Ecto neural progenitor cell (in vitro differentiated cells): ENCODE data around the gene SPATA24.
"Not testable (repeated sequence)": the region's sequence is repeated elsewhere in the genome, so short reads cannot be mapped to it uniquely, and the experiment has no call there.

Experiments used
- DNase-seq: peaks from one replicate; pipeline ENCODE4 v3.0.0-alpha.2; 2018; ENCODE audit warnings: low spot score

Gene SPATA24

GRCh38 chr5:139416651-139417050 is 12.8 kb upstream of the SPATA24 start:
- DNase-seq: no peak

GRCh38 chr5:139415869-139416268 is 12.0 kb upstream of the SPATA24 start:
- no peak for DNase-seq

DNA sequence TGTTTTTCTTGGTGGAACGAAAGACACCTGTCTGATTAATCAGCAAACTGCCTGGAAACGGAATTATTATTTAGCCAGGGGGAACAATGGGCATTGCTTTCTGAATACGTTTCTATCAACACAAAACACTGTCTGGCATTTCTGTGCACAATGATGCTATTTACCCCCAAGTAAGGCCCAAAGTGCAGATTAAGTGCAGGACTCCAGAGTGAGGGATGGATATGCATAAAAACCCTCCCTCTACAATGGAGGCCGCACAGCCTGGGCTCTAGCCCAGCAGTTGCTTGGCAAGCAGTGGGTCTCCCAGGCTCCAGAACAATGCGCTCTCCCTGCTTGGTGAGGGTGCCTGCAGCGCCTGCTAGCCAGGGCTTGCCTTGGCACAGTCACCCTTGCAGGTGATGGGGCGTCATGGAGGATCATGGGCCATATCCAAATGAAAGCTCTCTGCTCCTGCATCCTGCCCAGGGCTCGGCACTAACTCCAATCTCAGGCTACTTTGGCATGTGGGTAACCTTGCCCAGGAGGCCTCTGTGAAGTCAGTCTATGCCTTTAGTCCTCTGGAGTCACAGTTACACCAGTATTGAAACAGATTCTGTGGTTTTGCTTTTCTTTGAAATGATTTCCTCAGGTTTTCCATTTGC is 11.5 kb upstream of the SPATA24 start:
- DNase-seq: no peak

GRCh38 chr5:139414581-139415130 is 10.8 kb upstream of the SPATA24 start:
- no peak for DNase-seq

DNA sequence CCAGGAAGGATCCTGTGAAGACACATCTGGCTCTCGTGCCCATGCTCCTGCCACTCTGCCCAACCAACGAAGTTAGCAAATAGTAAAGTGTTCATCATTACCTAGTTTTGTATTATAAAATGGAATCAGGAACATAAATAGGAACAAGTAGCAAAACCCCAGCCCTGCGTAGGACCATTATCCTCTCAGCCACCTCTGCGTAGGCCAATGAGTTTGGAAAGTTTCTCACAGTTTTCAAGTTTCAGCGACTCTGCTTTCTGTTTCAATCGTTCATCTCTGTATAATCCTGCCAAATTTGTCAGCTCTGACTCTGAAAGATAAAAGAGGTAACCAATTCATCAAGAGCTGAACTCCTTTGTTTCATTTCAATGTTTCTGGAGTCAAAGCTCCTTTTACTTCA is 10.1 kb upstream of the SPATA24 start:
- DNase-seq: no peak

DNA sequence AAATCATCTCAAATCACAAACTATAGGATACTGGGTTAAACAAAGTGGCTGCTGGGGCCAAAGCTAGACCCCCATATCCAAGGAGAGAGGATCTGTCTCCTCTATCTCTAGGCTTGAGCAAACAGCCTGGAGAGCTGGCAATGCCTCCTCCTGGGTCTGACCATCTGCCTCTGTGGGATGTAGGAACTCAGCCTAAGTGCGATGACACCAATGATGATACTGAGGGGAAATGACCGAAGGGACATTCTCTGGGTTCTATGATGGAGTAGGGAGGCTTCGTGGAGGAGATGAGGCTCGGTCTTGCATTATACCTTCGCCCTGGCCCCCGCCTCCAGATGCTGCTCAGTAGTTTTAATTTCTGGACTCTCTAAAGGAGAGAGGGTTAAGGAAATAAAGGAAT is 9.3 kb upstream of the SPATA24 start:
- no peak for DNase-seq

DNA sequence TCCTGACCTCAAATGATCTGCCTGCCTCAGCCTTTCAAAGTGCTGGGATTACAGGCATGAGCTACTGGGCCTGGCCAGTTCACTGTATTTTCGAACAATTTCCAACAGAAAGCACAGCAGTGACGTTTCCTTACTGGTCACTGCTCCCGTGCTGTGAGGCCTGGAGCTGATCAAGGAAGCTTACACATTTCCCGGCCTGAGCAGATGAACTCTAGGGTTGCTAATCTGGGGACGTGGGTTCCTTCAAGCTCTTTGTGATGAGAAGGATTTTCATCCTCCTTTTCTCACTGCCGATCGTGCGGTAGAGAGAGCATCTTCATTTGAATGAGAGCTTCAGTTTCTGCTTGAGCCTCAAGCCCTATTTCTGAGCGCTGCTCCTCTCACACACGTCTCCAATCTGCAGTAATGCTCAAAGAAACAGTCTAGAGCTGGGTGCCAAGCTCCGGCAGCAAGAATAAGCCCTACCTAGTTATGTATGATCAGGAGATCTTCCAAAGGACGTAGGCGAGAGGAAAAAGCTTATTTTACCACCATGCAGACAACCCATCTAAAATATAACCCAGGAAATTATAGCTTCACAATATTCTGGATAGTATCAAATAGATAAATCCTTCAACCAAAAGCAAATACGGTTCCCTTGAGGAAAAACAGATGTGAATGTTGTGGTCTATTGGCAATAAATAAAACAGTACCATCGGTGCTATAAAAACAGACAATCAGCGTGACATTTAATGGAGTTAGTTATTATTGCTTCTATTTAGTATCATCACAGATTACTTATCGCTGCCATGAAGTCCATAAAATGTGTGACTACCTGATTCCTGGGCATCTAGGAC is 7.3 kb upstream of the SPATA24 start:
- DNase-seq: no peak

DNA sequence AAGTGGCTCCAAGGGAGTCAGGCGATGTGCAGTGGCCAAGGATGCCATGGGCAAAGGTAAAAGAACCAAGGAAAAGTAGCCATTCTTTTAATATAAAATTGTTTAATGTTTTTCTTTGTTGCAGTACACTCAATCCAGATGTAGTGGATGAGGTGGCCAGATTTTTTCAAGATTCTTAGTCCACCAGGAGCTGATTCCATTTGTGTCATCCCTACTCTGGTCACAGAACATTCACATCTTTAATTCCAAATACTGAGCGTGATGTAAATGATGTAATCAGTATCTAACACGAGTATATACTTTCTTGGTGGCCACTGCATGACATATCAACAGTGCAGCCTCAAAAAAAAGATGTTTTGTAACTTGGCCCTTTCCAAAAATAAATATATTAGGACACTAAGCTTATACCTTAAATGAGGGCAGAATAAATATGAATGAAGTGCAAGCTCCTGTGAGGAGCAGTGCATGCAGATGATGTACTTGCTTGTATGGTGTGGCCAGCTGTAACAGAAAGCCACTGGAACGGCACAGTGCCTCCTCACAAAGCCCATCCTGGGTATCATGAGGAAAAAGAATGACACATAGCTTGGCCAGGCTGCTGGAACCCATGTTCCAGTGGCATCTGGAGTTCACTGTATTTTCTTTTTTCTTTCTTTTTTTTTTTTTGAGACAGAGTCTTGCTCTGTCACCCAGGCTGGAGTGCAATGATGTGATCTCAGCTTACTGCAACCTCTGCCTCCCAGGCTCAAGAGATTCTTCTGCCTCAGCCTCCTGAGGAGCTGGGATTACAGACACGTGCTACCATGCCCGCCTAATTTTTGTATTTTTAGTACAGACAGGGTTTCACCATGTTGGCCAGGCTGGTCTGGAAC is 6.5 kb upstream of the SPATA24 start:
- no peak for DNase-seq

GRCh38 chr5:139409116-139409515 is 5.2 kb upstream of the SPATA24 start:
- DNase-seq: not testable (repeated sequence)

- no peak for DNase-seq
These were observed 4.3 kb upstream of the SPATA24 start for GRCh38 chr5:139408191-139408590.

DNA sequence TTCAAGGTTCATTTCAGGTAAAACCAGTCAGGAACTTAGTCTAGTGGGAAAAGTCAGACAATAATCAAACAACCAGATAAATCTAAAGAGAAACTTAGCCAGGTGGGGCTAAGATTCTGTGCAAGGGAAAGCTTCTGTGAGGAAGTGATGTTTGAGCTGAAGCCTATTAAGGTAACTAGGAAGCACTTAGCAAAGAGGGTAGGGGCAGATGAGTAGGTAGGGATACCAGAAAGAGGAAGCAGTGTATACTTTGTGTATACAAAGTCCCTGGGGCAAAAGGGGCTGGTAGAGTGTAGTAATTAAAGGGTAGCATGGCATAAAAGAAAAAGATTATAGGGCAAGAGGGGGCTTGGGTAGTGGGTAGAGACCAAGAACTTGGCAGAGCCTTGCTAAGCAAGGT is 3.6 kb upstream of the SPATA24 start:
- no peak for DNase-seq

GRCh38 chr5:139406963-139407362 is 3.1 kb upstream of the SPATA24 start:
- DNase-seq: no peak

DNA sequence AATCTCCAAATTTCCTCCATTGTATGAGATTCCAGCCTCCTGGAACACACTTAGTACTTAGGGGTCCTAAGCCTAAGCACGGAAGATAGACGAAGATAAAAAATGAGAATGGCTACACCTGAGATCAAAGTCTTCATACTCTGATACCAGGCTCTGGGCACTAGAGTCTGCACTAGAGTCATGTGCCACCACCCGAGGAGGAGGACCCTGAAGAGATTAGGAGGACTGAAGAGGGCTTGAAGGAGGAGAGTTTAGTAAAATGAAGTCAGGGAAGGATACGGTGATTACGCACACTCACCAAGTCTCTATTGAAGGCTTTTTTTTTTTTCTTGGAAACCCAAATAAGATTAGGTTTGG is 573 bp upstream of the SPATA24 start:
- DNase-seq: no peak

DNA sequence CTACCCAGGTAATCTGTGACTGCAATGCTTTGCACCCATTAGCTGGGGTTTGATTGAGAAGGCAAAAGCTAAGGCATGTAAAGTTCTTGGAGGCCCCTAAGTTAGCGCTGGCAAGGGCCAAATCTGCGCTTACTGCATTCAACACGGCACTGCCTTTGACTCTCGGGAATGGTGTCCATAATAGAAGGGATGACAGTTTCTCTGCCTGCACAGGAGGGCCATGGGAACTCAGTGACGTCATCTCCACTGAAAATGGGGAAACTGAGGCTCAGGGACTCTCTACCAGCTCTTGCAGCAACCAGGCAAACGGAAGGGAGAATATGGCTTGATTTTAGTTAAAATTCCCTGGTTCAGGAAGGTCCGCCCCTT is 487 bp downstream of the SPATA24 start:
- DNase-seq: no peak

GRCh38 chr5:139402561-139403158 is 1.2 kb downstream of the SPATA24 start:
- no peak for DNase-seq

DNA sequence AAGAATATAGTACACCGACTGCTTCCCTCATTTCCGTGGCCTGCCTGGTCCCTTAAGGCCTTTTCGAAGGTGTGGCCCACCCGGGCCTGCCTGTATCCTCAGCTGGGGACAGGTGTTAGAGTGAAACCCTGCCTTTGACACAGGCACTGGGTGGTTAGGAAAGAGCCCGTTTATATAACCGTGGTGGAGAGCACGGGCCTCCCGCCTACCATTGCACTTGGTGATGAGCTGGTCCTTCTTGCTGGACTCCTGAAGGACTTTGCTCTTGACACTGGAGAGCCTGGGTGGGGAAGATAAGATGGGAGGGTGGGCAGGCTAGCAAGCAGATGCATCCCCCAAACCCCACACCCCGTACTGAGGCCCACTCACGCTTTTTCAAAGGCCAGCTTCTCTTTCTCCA is 2.3 kb downstream of the SPATA24 start:
- DNase-seq: no peak

- no peak for DNase-seq
These were observed 4.3 kb downstream of the SPATA24 start for GRCh38 chr5:139399501-139400121.

- DNase-seq: no peak
These were observed 6.0 kb downstream of the SPATA24 start for GRCh38 chr5:139397921-139398320.

GRCh38 chr5:139396691-139397090 is 7.2 kb downstream of the SPATA24 start:
- no peak for DNase-seq

DNA sequence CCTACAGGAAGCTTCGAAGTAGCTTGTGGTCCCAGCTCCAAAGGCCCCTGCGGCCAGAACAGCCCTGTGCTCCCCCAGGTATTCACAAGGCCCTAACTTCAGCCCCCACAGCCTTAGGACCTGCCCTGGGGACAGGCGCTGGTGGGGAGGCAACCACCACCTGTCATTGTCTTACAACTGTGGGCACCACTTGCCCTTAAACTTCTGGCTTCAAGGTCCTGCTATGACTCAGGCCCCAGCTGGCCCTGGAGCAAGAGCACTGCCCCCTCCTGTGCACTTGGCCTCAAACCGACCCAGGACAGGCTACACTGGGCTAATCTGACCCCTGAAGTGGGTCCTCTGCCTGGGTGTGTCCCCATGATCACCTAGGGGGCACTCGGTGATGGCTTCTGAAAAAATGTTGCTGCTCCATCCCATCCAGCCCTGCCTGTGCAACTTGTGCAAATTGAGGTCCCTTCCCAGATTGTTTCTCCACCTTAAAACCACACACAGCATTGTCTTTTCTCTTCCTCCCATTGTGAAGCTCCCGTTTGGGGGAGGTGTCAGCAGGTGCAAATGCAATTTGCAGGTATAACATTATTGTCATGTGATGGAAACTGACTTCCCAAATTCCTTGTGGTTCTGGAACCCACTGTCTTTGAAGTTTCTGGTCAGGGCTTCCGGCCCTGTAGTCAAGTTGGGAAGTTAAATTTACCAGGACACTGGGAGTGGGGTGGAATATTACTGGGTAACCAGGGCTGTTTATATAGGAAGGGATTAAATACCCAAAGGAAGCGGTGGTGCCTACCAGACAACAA is 7.8 kb downstream of the SPATA24 start:
- no peak for DNase-seq
